ENCODE measurements around the gene FCSK.
A peak's percentile ranks its signal among the peaks of the same experiment; 100 is the strongest.
"Not testable (repeated sequence)": the region's sequence is repeated elsewhere in the genome, so short reads cannot be mapped to it uniquely, and the experiment has no call there.

FCSK gene

GRCh38 chr16:70522216-70523075 is 68.1 kb downstream of the FCSK start:
- Histone ChIP-seq H3K36me3 (ENCODE audit: low read depth) (peaks cover 41% of the 10 kb centered on the region), H3K4me3 (ENCODE audit: severe bottlenecking) (peak overlapping the region; percentile 85), H3K27ac (ENCODE audit: poor library complexity, severe bottlenecking) (peak overlapping the region; percentile 68), H3K9me3 (ENCODE audit: severe bottlenecking) (no peaks in the 10 kb centered on the region), H3K4me1 (ENCODE audit: insufficient read depth, poor library complexity, severe bottlenecking) (peaks cover 21% of the 10 kb centered on the region), H3K27me3 (ENCODE audit: insufficient read depth, poor library complexity, severe bottlenecking) (no peaks in the 10 kb centered on the region)
- no peak for ATAC-seq (ENCODE audit: low read depth)
- no peak for DNase-seq (ENCODE audit: low spot score)
- TF ChIP-seq CTCF (IDR thresholded peaks at IDR 0.05; ENCODE audit: poor library complexity, severe bottlenecking): no peak

- peak; percentile 73 for ATAC-seq (ENCODE audit: low read depth)
- Histone ChIP-seq H3K36me3 (ENCODE audit: low read depth) (peaks cover 39% of the 10 kb centered on the region), H3K27ac (ENCODE audit: poor library complexity, severe bottlenecking) (peak within 1 kb of the TSS; percentile 68), H3K27me3 (ENCODE audit: insufficient read depth, poor library complexity, severe bottlenecking) (no peaks in the 10 kb centered on the region), H3K4me1 (ENCODE audit: insufficient read depth, poor library complexity, severe bottlenecking) (peaks cover 22% of the 10 kb centered on the region), H3K9me3 (ENCODE audit: severe bottlenecking) (no peaks in the 10 kb centered on the region), H3K4me3 (ENCODE audit: severe bottlenecking) (peak within 1 kb of the TSS; percentile 85)
- TF ChIP-seq CTCF (IDR thresholded peaks at IDR 0.05; ENCODE audit: poor library complexity, severe bottlenecking): no peak
- peak; percentile 88 for DNase-seq (ENCODE audit: low spot score)
Measured at GRCh38 chr16:70523076-70523742, 68.8 kb downstream of the FCSK start, which contains the start of gene COG4. TSS of gene COG4 (minus strand) at chr16:70523554. CDS start at chr16:70523543, 11 bp downstream.

- Histone ChIP-seq H3K27me3 (ENCODE audit: insufficient read depth, poor library complexity, severe bottlenecking) (no peaks in the 10 kb centered on the region), H3K4me1 (ENCODE audit: insufficient read depth, poor library complexity, severe bottlenecking) (peaks cover 22% of the 10 kb centered on the region), H3K36me3 (ENCODE audit: low read depth) (peaks cover 40% of the 10 kb centered on the region), H3K27ac (ENCODE audit: poor library complexity, severe bottlenecking) (peak within 1 kb of the TSS; percentile 68), H3K9me3 (ENCODE audit: severe bottlenecking) (no peaks in the 10 kb centered on the region), H3K4me3 (ENCODE audit: severe bottlenecking) (peak within 1 kb of the TSS; percentile 85)
- TF ChIP-seq CTCF (IDR thresholded peaks at IDR 0.05; ENCODE audit: poor library complexity, severe bottlenecking): no peak
- DNase-seq (ENCODE audit: low spot score) (no peak), ATAC-seq (ENCODE audit: low read depth) (peak; percentile 56)
Measured at GRCh38 chr16:70523743-70524398, 69.5 kb downstream of the FCSK start, which contains the start of gene SF3B3. TSS of gene SF3B3 (plus strand) at chr16:70523816. CDS start at chr16:70526657, 2,841 bp downstream.

GRCh38 chr16:70524399-70524825 is 70.0 kb downstream of the FCSK start:
- peaks cover 45% of the 10 kb centered on the region for H3K36me3 ChIP-seq (ENCODE audit: low read depth)
- peaks cover 22% of the 10 kb centered on the region for H3K4me1 ChIP-seq (ENCODE audit: insufficient read depth, poor library complexity, severe bottlenecking)
- H3K4me3 ChIP-seq (ENCODE audit: severe bottlenecking): peak overlapping the region; percentile 85
- ATAC-seq (ENCODE audit: low read depth): 0 out of 3 replicates have a peak, but pooled peaks have one; percentile 6
- H3K9me3 ChIP-seq (ENCODE audit: severe bottlenecking); DNase-seq (ENCODE audit: low spot score); H3K27me3 ChIP-seq (ENCODE audit: insufficient read depth, poor library complexity, severe bottlenecking): not testable (repeated sequence)
- peak overlapping the region; percentile 68 for H3K27ac ChIP-seq (ENCODE audit: poor library complexity, severe bottlenecking)

- peaks cover 65% of the 10 kb centered on the region for H3K36me3 ChIP-seq (ENCODE audit: low read depth)
- no peaks in the 10 kb centered on the region for H3K27me3 ChIP-seq (ENCODE audit: insufficient read depth, poor library complexity, severe bottlenecking)
- no peak overlapping the region for H3K27ac ChIP-seq (ENCODE audit: poor library complexity, severe bottlenecking)
- peaks cover 18% of the 10 kb centered on the region for H3K4me1 ChIP-seq (ENCODE audit: insufficient read depth, poor library complexity, severe bottlenecking)
- TF ChIP-seq CTCF (IDR thresholded peaks at IDR 0.05; ENCODE audit: poor library complexity, severe bottlenecking): no peak
- no peaks in the 10 kb centered on the region for H3K9me3 ChIP-seq (ENCODE audit: severe bottlenecking)
- ATAC-seq (ENCODE audit: low read depth): no peak
- no peak overlapping the region for H3K4me3 ChIP-seq (ENCODE audit: severe bottlenecking)
- DNase-seq (ENCODE audit: low spot score): no peak
Measured at GRCh38 chr16:70526403-70526802, 72.0 kb downstream of the FCSK start.
